NAMALWA (cell line): ENCODE data around the gene AP4B1.
A peak's percentile ranks its signal among the peaks of the same experiment; 100 is the strongest.
"Not testable (repeated sequence)": the region's sequence is repeated elsewhere in the genome, so short reads cannot be mapped to it uniquely, and the experiment has no call there.

Experiments used
- DNase-seq: peaks from one replicate; pipeline ENCODE4 v3.0.0-alpha.2; 2015; ENCODE audit warnings: low spot score

The AP4B1 gene

DNA sequence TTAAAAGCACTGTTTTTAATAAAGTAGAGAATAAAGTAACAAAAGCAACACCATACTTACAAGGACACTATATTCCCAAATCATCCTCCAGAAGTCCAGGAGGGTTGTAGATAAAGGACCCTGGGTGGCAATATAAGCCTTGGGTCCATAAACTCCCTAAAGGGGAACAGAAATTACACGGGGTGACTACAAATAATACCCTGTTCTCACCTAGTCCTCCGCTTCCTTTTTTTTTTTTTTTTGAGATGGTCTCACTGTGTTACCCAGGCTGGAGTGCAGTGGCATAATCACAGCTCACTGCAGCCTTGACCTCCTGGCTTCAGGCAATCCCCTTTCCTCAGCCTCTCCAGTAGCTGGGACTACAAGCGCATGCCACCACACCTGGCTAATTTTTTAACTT lies 46.2 kb downstream of the AP4B1 start:
- DNase-seq: peak; percentile 44

DNA sequence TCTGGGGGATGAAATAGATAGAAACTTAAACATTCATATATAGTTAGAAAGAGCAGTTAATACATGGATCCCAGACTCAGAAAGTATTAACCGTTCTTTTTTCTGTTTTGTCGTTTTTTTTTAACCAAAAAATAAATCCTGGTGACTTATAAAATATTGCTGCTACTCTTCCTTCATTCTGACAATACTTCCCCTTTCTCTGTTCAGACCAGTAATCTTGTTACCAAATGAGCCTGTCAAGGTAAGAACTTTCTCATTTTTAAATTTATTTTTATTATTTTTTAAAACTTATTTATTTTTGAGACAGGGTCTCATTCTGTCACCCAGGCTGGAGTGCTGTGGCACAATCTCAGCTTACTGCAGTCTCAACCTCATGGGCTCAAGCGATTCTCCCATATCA lies 46.8 kb downstream of the AP4B1 start:
- no peak for DNase-seq

DNA sequence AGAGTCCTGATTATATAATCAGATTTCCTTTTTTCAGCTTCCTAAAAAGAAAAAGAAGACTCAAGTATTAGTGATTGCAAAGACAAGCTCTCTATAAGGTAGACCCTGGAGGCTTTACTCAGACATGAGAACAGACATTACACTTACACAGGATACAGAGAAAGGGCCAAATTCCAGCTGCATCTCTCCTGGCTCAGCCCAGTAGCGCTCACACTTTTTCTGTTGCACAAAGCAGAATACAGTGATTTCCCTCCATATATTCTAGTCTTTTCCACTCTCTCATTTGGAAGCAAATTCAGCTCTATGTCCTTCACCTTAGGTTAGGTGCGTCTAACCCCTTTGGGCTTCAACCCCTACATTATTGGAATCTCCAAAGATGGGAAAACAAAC lies 48.2 kb downstream of the AP4B1 start:
- no peak for DNase-seq

DNA sequence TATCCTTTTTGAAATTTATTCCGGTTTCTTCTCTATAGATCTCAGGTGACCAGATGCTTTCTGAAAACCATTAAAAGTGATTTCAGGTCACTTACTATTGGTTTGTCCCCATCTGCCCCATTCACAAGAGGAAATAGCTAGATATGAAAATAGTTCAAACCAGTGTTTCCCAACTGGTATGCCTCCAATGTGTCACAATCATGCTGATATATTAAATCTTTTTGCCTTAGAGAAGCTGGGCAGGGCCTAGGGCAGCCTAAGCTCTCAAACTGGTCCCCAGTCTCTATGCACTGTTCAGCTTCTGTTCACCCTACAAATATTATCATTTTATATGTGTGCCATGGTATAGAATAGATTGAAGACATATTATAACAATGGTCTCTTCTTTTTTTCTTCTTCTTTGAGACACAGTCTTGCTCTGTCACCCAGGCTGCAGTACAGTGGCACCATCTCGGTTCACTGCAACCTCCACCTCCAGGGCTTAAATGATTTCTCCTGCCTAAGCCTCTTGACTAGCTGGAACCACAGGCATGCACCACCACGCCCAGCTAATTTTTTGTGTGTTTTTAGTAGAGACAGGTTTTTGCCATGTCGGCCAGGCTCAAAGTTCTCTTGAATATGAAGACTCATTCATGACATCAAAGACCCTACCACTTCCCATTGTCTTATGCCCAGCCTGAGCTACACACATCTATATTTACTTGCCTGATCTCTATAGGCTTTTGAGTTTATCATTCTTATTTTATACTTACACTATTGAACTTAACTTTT lies 48.8 kb downstream of the AP4B1 start:
- no peak for DNase-seq

DNA sequence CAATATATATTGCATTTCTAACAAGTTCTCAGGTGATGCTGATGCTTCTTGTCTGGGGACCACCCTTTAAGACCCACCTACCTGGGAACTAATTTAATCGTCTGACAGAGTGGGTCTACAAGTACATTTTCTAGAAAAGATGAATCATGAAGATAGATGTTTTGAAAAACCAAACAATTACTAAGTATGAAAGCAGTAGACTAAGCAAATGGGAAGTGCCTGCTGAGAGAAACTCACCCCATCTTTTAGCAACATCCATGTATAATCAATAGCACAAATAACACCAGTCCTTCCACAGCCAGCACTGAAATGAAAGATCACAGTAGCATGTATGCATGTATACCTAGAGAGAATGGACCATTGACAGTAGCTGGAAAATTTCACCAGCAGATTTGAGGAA lies 50.4 kb downstream of the AP4B1 start:
- DNase-seq: no peak

DNA sequence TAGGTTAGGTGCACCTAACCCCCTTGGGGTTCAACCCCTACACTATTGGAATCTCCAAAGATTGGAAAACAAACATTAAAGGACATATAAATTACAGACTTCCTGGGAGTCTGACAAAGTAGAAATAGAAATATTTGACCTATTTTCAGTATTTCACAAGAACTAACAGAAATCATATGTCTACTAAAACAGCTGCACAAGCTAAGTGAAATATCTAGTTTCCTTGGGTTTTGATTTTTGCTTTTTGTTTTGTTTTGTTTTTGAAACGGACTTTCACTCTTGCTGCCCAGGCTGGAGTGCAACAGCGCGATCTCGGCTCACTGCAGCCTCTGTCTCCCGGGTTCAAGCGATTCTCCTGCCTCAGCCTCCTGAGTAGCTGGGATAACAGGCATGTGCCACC lies 51.9 kb downstream of the AP4B1 start:
- DNase-seq: not testable (repeated sequence)

DNA sequence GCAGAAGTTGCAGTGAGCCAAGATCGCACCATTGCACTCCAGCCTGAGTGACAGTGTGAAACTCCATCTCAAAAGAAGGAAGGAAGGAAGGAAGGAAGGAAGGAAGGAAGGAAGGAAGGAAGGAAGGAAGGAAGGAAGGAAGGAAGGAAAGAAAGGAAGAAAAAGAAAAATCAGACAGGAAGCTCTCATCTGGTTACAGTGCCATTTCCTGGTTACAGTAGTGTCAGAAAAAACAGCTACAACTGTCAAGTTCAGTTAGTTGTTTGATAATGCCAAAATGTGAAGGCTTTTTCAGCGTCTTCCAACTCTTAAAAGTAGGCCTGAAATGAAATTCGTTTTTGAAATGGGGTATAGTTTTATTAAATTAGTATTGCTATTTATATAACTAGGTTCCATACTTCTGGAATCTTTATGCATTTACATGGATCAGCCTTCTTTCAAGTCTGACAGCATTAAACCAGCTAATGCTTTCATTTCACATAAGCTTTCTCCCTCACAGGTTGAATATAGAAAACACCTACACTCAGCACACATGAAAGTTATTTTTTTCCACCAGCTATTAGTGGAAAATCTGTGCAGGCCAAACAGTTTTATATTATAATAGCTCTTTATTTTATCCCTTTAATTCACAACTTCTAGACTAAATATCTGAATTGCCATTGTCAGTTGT lies 54.3 kb downstream of the AP4B1 start:
- DNase-seq: no peak

DNA sequence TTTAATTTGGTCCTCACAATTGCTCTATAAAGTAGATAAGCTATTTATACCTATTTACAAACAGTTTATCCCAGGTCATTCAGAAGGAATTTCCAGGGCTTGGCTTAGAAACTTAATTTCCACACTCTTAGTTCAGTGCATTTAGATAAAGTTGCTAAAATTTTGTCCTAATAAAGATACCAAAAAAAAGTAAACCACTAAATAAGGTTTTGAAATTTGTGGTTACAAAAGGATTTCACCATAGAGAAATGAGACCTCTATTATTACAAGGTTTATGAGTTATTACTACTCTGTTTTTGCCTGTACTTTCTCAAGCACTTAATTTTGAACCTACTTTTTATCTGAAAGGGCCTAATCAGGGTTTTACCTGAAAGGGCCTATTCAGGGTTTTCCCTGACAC lies 55.5 kb downstream of the AP4B1 start:
- no peak for DNase-seq

DNA sequence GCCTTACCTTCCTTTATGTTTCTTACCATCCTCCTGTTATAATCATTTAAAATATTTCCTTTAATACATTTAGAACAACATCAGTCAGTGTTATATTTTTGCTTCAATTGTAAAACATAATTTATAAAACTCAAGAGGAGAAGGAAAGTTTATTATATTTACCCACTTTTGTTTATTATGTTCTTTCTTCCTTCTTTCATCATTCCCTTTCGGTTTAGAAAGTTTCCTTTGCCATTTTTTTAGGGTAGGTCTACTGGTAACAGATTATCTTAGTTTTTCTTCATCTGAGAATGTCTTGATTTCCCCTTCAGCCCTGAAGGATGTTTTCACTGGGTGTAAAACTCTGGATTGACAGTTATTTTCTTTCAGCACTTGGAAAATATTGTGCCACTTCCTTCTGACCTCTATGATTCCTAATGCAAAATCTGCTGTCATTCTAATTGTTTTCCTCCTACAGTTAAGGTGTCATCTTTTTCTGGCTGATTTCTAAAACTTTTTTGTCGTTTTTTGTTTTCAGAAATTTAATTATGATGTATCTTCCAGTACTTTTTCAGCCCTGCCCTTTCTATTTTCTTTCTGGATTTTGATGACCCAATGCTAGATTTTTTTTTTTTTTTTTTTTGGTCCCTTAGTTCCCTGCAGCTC lies 58.1 kb downstream of the AP4B1 start:
- no peak for DNase-seq
